ENCODE data around the gene RERG.

Gene RERG

DNA sequence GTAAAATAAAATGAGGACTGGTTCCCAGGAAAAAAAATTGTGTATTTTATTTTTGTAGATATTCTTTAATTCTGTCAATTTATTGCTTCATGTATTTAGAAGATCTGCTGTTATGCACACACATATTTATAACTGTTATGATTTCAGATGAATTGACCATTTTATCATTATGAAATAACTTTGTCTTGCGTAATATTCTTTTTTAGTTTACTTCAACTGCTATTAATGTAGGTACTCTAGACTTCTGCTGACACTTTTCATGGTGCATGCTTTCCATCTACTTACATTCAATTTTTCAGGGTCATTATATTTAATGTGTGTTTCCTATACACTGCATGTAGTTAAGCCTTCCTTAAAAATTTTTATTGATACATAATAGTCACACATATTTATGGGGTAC is 162.1 kb downstream of the RERG start:
- Histone ChIP-seq H3K36me3 (ENCODE audit: control insufficient read depth, insufficient read depth, low read length) (no peaks in the 10 kb centered on the region), H3K9me3 (ENCODE audit: control insufficient read depth, low read length) (peaks cover 2% of the 10 kb centered on the region), H3K4me1 (ENCODE audit: control insufficient read depth, insufficient read depth, low read length, poor library complexity, severe bottlenecking) (no peaks in the 10 kb centered on the region), H3K27ac (ENCODE audit: insufficient read depth, low read length, poor library complexity, severe bottlenecking) (no peak overlapping the region), H3K4me3 (ENCODE audit: insufficient read depth, low read depth, low read length, poor library complexity, severe bottlenecking) (no peak overlapping the region), H3K27me3 (replicated peaks; ENCODE audit: control insufficient read depth, insufficient read depth, low read length, poor library complexity, severe bottlenecking) (no peaks in the 10 kb centered on the region)
- no peak for DNase-seq
